Stimulated activated CD8-positive, alpha-beta memory T cell treated with anti-CD3 and anti-CD28 coated beads, Interleukin-4, amount 100 ng/mL, for 48 hours (primary cell): ENCODE results near the gene IGFN1.
"Not testable (repeated sequence)": the region's sequence is repeated elsewhere in the genome, so short reads cannot be mapped to it uniquely, and the experiment has no call there.

Experiments
- DNase-seq: peaks from one replicate; pipeline ENCODE4 v3.0.0-alpha.2; 2020

The IGFN1 gene

GRCh38 chr1:201219481-201220387 lies 29.1 kb downstream of the IGFN1 start:
- peak; percentile 18 for DNase-seq

GRCh38 chr1:201220388-201220715 lies 29.7 kb downstream of the IGFN1 start:
- no peak for DNase-seq

GRCh38 chr1:201221201-201221846 lies 30.7 kb downstream of the IGFN1 start:
- DNase-seq, result peak; percentile 21

GRCh38 chr1:201222125-201222524 lies 31.5 kb downstream of the IGFN1 start:
- no peak for DNase-seq

GRCh38 chr1:201223852-201224665 lies 33.4 kb downstream of the IGFN1 start:
- no peak for DNase-seq

- peak; percentile 12 for DNase-seq
These were observed 34.2 kb downstream of the IGFN1 start for GRCh38 chr1:201224666-201225370.

- DNase-seq, result no peak
These were observed 35.5 kb downstream of the IGFN1 start for GRCh38 chr1:201226178-201226514.

GRCh38 chr1:201226859-201227488 lies 36.4 kb downstream of the IGFN1 start:
- DNase-seq, result no peak

- DNase-seq, result no peak
These were observed 37.7 kb downstream of the IGFN1 start for GRCh38 chr1:201228011-201228983.

- no peak for DNase-seq
These were observed 38.5 kb downstream of the IGFN1 start for GRCh38 chr1:201229095-201229494.

GRCh38 chr1:201229771-201230635 lies 39.4 kb downstream of the IGFN1 start:
- DNase-seq, result no peak

- no peak for DNase-seq
These were observed 40.1 kb downstream of the IGFN1 start for GRCh38 chr1:201230676-201231075.

GRCh38 chr1:201239646-201240045 lies 49.0 kb downstream of the IGFN1 start:
- not testable (repeated sequence) for DNase-seq

- DNase-seq, result no peak
These were observed 49.5 kb downstream of the IGFN1 start for GRCh38 chr1:201240171-201240570.

- no peak for DNase-seq
These were observed 51.1 kb downstream of the IGFN1 start for GRCh38 chr1:201241736-201242135.

- DNase-seq, result no peak
These were observed 54.5 kb downstream of the IGFN1 start for GRCh38 chr1:201245082-201245481.

- DNase-seq, result no peak
These were observed 58.3 kb downstream of the IGFN1 start for GRCh38 chr1:201248721-201249559.

- DNase-seq, result no peak
These were observed 59.8 kb downstream of the IGFN1 start for GRCh38 chr1:201250326-201251011.

- DNase-seq, result no peak
These were observed 60.8 kb downstream of the IGFN1 start for GRCh38 chr1:201251411-201251810.
